ENCODE results near the gene GRAP2. TPM values are rescaled to one million over a fixed set of nuclear protein-coding genes. Genes with fewer than 3 reads are reported as not detected.

The GRAP2 gene
- total RNA-seq, 6 donors from 2014 or later, result 3.2 to 22.0 (median 7.2) TPM

GRCh38 chr22:39908737-39909136, 7.9 kb downstream of the GRAP2 start:
- Histone ChIP-seq H3K4me3 (no peak overlapping the region), H3K27me3 (peaks cover 0 to under 1% (median 0%) of the 10 kb centered on the region in 4 donors), H3K4me1 (no peaks in the 10 kb centered on the region), H3K27ac (no peak overlapping the region), H3K36me3 (no peaks in the 10 kb centered on the region), H3K9me3 (no peaks in the 10 kb centered on the region)
- ATAC-seq (ENCODE audit: low FRiP score in 2 of 2), result no peak
- TF ChIP-seq EP300 (IDR thresholded peaks at IDR 0.05) (no peak), POLR2A (IDR thresholded peaks at IDR 0.05) (no peak), CTCF (IDR thresholded peaks at IDR 0.05) (no peak), POLR2AphosphoS5 (IDR thresholded peaks at IDR 0.05) (no peak)
- WGBS, 2 donors, result 59 to 69% methylated on average over 3 to 5 of the region's 5 CpGs
- no peak for DNase-seq

GRCh38 chr22:39910876-39911613, 10.2 kb downstream of the GRAP2 start:
- H3K9me3 ChIP-seq, result no peaks in the 10 kb centered on the region
- no peak for TF ChIP-seq POLR2A (IDR thresholded peaks at IDR 0.05)
- no peak overlapping the region for H3K4me3 ChIP-seq
- peaks cover 0 to 3% (median 0%) of the 10 kb centered on the region in 4 donors for H3K27me3 ChIP-seq
- 69 to 73% methylated on average over 9 of the region's 9 CpGs for whole genome bisulfite sequencing, 2 donors
- DNase-seq (no peak), ATAC-seq (ENCODE audit: low FRiP score in 2 of 2) (no peak)
- peaks cover 0 to 6% (median 0%) of the 10 kb centered on the region in 4 donors for H3K4me1 ChIP-seq
- H3K27ac ChIP-seq, result no peak overlapping the region
- no peaks in the 10 kb centered on the region for H3K36me3 ChIP-seq

GRCh38 chr22:39913321-39913720, 12.4 kb downstream of the GRAP2 start:
- WGBS, 2 donors, result 83 to 84% methylated on average over 5 of the region's 5 CpGs
- H3K9me3 ChIP-seq, result no peaks in the 10 kb centered on the region
- DNase-seq (no peak), ATAC-seq (ENCODE audit: low FRiP score in 2 of 2) (no peak)
- H3K4me1 ChIP-seq, result peaks cover 3 to 25% (median 14%) of the 10 kb centered on the region in 4 donors
- TF ChIP-seq POLR2A (IDR thresholded peaks at IDR 0.05) (no peak), POLR2AphosphoS5 (IDR thresholded peaks at IDR 0.05) (no peak), EP300 (IDR thresholded peaks at IDR 0.05) (no peak), CTCF (IDR thresholded peaks at IDR 0.05) (no peak)
- H3K4me3 ChIP-seq, result no peak overlapping the region
- H3K27me3 ChIP-seq, result peaks cover 0 to 3% (median 0%) of the 10 kb centered on the region in 4 donors
- H3K36me3 ChIP-seq, result no peaks in the 10 kb centered on the region
- no peak overlapping the region for H3K27ac ChIP-seq

- ATAC-seq (ENCODE audit: low FRiP score in 2 of 2) (no peak), DNase-seq (no peak)
- H3K36me3 ChIP-seq, result no peaks in the 10 kb centered on the region
- H3K27me3 ChIP-seq, result peaks cover 0 to 3% (median 0%) of the 10 kb centered on the region in 4 donors
- H3K9me3 ChIP-seq, result no peaks in the 10 kb centered on the region
- TF ChIP-seq EP300 (IDR thresholded peaks at IDR 0.05), result no peak
- no peak for TF ChIP-seq CTCF (IDR thresholded peaks at IDR 0.05)
- no peak for TF ChIP-seq POLR2A (IDR thresholded peaks at IDR 0.05)
- no peak for TF ChIP-seq POLR2AphosphoS5 (IDR thresholded peaks at IDR 0.05)
- H3K4me1 ChIP-seq, result peaks cover 3 to 27% (median 14%) of the 10 kb centered on the region in 4 donors
- whole genome bisulfite sequencing, 2 donors, result 62 to 74% methylated on average over 2 of the region's 2 CpGs
- no peak overlapping the region for H3K4me3 ChIP-seq
- no peak overlapping the region for H3K27ac ChIP-seq
Observed at GRCh38 chr22:39913886-39914285, 13.0 kb downstream of the GRAP2 start.

- 77 to 91% methylated on average over 9 of the region's 9 CpGs for WGBS, 2 donors
- H3K4me1 ChIP-seq, result peaks cover 3 to 27% (median 14%) of the 10 kb centered on the region in 4 donors
- no peak for ATAC-seq (ENCODE audit: low FRiP score in 2 of 2)
Observed at GRCh38 chr22:39914584-39914983, 13.7 kb downstream of the GRAP2 start.

More at GRCh38 chr22:39914584-39914983, 13.7 kb downstream of the GRAP2 start:
- H3K4me3 ChIP-seq, result no peak overlapping the region
- no peak for TF ChIP-seq EP300 (IDR thresholded peaks at IDR 0.05)
- no peak for TF ChIP-seq POLR2A (IDR thresholded peaks at IDR 0.05)
- TF ChIP-seq POLR2AphosphoS5 (IDR thresholded peaks at IDR 0.05), result no peak
- TF ChIP-seq CTCF (IDR thresholded peaks at IDR 0.05), result no peak
- DNase-seq, result no peak
- no peaks in the 10 kb centered on the region for H3K36me3 ChIP-seq
- no peak overlapping the region for H3K27ac ChIP-seq
- H3K9me3 ChIP-seq, result no peaks in the 10 kb centered on the region
- H3K27me3 ChIP-seq, result peaks cover 0 to 3% (median 0%) of the 10 kb centered on the region in 4 donors
